ENCODE results near the gene EBF4. TPM values are rescaled to one million over a fixed set of nuclear protein-coding genes. Genes with fewer than 3 reads are reported as not detected.
"Not testable (repeated sequence)": the region's sequence is repeated elsewhere in the genome, so short reads cannot be mapped to it uniquely, and the experiment has no call there.

EBF4 gene
- total RNA-seq, 2 experiments from 2014 or later = 0.99 to 2.4 TPM

- Mint-ChIP-seq H3K27me3 (peaks cover 20% of the 10 kb centered on the region), H3K4me1 (no peaks in the 10 kb centered on the region), H3K4me3 (no peak overlapping the region), H3K27ac (no peak overlapping the region), H3K9me3 (no peaks in the 10 kb centered on the region), H3K36me3 (no peaks in the 10 kb centered on the region)
- POLR2A ChIA-PET = no interaction called here
- ATAC-seq (ENCODE audit: low read depth) (no peak), DNase-seq (no peak)
Measured at GRCh38 chr20:2762578-2763131, 70.1 kb downstream of the EBF4 start.

- Mint-ChIP-seq H3K4me1 (no peaks in the 10 kb centered on the region), H3K27ac (no peak overlapping the region), H3K4me3 (no peak overlapping the region), H3K36me3 (no peaks in the 10 kb centered on the region), H3K9me3 (no peaks in the 10 kb centered on the region), H3K27me3 (peaks cover 22% of the 10 kb centered on the region)
- ATAC-seq (ENCODE audit: low read depth) (no peak), DNase-seq (no peak)
- POLR2A ChIA-PET = no interaction called here
Measured at GRCh38 chr20:2763186-2763585, 70.6 kb downstream of the EBF4 start.

DNA sequence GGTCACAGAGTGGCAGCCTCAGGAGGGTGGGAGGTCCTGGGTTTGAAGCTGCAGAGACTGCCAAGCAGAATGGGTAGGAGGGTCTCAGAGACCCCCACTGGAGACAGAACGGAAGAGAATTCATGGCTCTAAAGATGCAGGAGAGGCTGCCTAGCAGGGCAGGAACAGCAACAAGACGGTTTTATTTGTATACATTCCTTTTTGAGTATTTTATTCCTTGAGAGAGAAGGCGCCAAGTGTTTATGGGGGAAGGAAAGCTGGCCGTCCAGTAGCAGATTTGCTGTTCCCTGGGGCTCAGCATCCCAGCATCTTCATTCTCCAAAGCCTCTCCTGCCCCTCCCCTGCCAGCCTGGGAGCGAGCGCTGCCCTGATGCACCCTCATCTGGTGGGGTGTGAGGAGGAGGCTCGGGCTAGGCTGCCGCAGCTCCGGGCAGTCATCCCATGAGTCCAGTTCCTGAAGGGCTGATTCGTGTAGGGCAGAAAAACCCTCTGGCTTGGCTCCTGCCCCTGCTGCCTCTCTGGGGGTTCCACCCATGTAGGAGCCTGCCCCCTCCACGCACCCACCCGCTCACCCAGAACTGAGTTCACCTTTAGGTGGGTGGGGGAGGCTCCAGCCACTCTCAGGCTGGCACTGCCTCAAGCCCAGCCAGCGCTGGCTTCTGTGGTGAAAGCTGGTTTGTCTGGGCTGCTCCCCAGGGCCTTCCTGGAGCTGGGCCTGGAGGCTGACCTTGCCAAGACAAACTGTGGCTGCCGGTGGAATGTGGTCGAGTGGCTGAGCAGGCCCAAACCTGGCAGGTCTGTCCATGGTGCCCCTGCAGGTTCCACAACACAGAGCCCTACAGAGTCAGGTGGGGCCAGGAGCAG, 75.4 kb downstream of the EBF4 start:
- Mint-ChIP-seq H3K9me3 (no peaks in the 10 kb centered on the region), H3K4me3 (no peak overlapping the region), H3K4me1 (peaks cover 4% of the 10 kb centered on the region), H3K27me3 (peaks cover 24% of the 10 kb centered on the region), H3K27ac (no peak overlapping the region), H3K36me3 (no peaks in the 10 kb centered on the region)
- POLR2A ChIA-PET = no interaction called here
- DNase-seq = no peak
- ATAC-seq (ENCODE audit: low read depth) = no peak

- Mint-ChIP-seq H3K9me3 (no peaks in the 10 kb centered on the region), H3K4me3 (no peak overlapping the region), H3K4me1 (peaks cover 4% of the 10 kb centered on the region), H3K27me3 (peaks cover 20% of the 10 kb centered on the region), H3K36me3 (no peaks in the 10 kb centered on the region), H3K27ac (no peak overlapping the region)
- ATAC-seq (ENCODE audit: low read depth) (no peak), DNase-seq (no peak)
- POLR2A ChIA-PET = no interaction called here
Measured at GRCh38 chr20:2768632-2769015, 76.0 kb downstream of the EBF4 start.

DNA sequence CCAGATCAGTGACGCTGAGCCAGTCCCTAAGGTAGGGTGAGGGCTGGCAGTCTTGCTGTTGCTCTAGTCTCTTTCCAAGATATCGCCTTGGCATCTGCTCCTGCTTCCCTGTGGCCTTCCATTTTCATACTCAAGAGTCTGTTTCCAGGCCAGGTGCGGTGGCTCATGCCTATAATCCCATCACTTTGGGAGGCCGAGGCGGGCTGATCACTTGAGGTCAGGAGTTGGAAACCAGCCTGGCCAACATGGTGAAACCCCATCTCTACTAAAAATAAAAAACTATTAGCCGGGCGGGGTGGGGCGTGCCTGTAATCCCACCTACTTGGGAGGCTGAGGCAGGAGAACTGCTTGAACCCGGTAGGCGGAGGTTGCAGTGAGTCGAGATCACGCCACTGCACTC, 77.5 kb downstream of the EBF4 start:
- ATAC-seq (ENCODE audit: low read depth); H3K4me1 Mint-ChIP-seq; H3K36me3 Mint-ChIP-seq; H3K27ac Mint-ChIP-seq; H3K4me3 Mint-ChIP-seq; POLR2A ChIA-PET; H3K9me3 Mint-ChIP-seq; DNase-seq: not testable (repeated sequence)
- H3K27me3 Mint-ChIP-seq = peaks cover 20% of the 10 kb centered on the region

DNA sequence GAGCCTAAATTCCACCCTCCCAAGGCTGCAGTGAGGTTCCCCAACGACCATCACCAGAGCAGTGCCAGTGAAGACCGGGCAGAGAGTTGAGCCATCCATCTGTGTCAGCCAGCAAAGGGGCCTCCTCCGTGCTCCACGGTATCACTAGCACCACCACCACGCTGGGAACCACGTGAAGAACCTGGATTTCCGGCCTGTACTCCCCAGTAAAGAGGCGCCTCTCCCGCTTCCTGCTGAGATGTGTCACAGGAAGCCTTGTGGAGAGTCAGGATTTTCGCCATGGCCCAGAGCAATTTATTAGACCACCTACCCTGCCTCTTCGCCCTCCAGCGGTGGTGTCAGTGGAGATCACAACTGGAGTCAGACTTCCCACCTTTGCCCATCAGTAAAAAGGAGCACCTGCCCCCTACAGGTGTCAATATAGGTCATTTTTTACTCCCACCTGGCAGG, 79.1 kb downstream of the EBF4 start:
- H3K36me3 Mint-ChIP-seq = no peaks in the 10 kb centered on the region
- POLR2A ChIA-PET = no interaction called here
- H3K27me3 Mint-ChIP-seq = peaks cover 18% of the 10 kb centered on the region
- ATAC-seq (ENCODE audit: low read depth) (no peak), DNase-seq (no peak)
- H3K9me3 Mint-ChIP-seq = no peaks in the 10 kb centered on the region
- H3K4me3 Mint-ChIP-seq = no peak overlapping the region
- peaks cover 4% of the 10 kb centered on the region for H3K4me1 Mint-ChIP-seq
- no peak overlapping the region for H3K27ac Mint-ChIP-seq

GRCh38 chr20:2773812-2774211, 81.2 kb downstream of the EBF4 start:
- POLR2A ChIA-PET = no interaction called here
- no peak for ATAC-seq (ENCODE audit: low read depth)
- no peak for DNase-seq
- Mint-ChIP-seq H3K4me1 (peaks cover 4% of the 10 kb centered on the region), H3K36me3 (no peaks in the 10 kb centered on the region), H3K9me3 (no peaks in the 10 kb centered on the region), H3K4me3 (no peak overlapping the region), H3K27me3 (peaks cover 10% of the 10 kb centered on the region), H3K27ac (no peak overlapping the region)

DNA sequence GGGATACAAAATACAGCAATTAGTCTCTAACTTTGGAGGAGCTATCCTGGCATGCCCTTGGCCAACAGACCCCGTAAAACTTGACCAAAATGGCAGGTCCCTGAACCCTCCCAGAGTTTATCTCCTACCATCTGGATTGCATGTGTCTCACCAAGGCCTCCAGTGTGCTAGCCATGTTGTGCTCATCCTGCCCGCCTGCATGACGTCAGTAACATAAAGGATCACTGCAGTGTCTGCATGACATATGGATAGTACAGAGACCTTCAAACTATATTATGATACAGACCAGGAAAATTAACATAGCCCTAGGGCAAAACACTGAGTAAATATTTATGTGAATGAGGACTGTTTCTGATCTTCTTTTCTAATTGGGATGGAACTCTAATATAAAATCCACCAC, 82.6 kb downstream of the EBF4 start:
- H3K27me3 Mint-ChIP-seq = peaks cover 15% of the 10 kb centered on the region
- no peak overlapping the region for H3K4me3 Mint-ChIP-seq
- peaks cover 4% of the 10 kb centered on the region for H3K4me1 Mint-ChIP-seq
- ATAC-seq (ENCODE audit: low read depth) (no peak), DNase-seq (no peak)
- H3K36me3 Mint-ChIP-seq = no peaks in the 10 kb centered on the region
- H3K9me3 Mint-ChIP-seq = no peaks in the 10 kb centered on the region
- POLR2A ChIA-PET = no interaction called here
- no peak overlapping the region for H3K27ac Mint-ChIP-seq

GRCh38 chr20:2778602-2779321, 86.2 kb downstream of the EBF4 start:
- no peaks in the 10 kb centered on the region for H3K36me3 Mint-ChIP-seq
- H3K4me3 Mint-ChIP-seq = no peak overlapping the region
- no peak overlapping the region for H3K27ac Mint-ChIP-seq
- POLR2A ChIA-PET = no interaction called here
- no peaks in the 10 kb centered on the region for H3K4me1 Mint-ChIP-seq
- DNase-seq (no peak), ATAC-seq (ENCODE audit: low read depth) (no peak)
- no peaks in the 10 kb centered on the region for H3K9me3 Mint-ChIP-seq
- peaks cover 23% of the 10 kb centered on the region for H3K27me3 Mint-ChIP-seq

DNA sequence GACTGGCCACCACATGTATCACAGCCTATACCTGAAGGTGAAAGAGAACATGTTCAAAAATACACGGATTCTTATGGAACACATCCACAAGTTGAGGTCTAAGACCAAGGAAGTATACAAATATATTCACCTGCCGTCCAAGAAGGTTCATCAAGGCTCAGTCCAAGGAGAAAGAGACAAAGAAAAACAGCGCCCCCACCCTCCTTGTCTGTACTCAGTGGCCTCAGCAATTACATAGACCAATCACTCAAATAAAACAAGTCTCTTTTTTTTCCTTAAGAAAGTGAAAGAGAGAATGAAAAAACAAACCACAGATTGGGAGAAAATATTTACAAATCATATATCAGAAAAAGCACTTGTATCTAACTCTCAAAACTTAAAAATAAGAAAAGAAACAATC, 88.4 kb downstream of the EBF4 start:
- no peak for ATAC-seq (ENCODE audit: low read depth)
- DNase-seq = no peak
- no peak overlapping the region for H3K4me3 Mint-ChIP-seq
- H3K27me3 Mint-ChIP-seq = peaks cover 32% of the 10 kb centered on the region
- no peaks in the 10 kb centered on the region for H3K4me1 Mint-ChIP-seq
- no peaks in the 10 kb centered on the region for H3K36me3 Mint-ChIP-seq
- H3K27ac Mint-ChIP-seq = no peak overlapping the region
- no peaks in the 10 kb centered on the region for H3K9me3 Mint-ChIP-seq
- POLR2A ChIA-PET = no interaction called here

GRCh38 chr20:2783908-2784566, 91.5 kb downstream of the EBF4 start:
- Mint-ChIP-seq H3K4me1 (no peaks in the 10 kb centered on the region), H3K27me3 (peaks cover 44% of the 10 kb centered on the region), H3K36me3 (no peaks in the 10 kb centered on the region), H3K27ac (no peak overlapping the region), H3K4me3 (no peak overlapping the region), H3K9me3 (no peaks in the 10 kb centered on the region)
- DNase-seq (no peak), ATAC-seq (ENCODE audit: low read depth) (no peak)
- POLR2A ChIA-PET = no interaction called here

- Mint-ChIP-seq H3K4me1 (peaks cover 3% of the 10 kb centered on the region), H3K9me3 (no peaks in the 10 kb centered on the region), H3K36me3 (no peaks in the 10 kb centered on the region), H3K27me3 (peaks cover 26% of the 10 kb centered on the region), H3K4me3 (no peak overlapping the region), H3K27ac (no peak overlapping the region)
- DNase-seq = no peak
- POLR2A ChIA-PET = no interaction called here
- ATAC-seq (ENCODE audit: low read depth) = no peak
Measured at GRCh38 chr20:2793471-2793870, 100.9 kb downstream of the EBF4 start.

DNA sequence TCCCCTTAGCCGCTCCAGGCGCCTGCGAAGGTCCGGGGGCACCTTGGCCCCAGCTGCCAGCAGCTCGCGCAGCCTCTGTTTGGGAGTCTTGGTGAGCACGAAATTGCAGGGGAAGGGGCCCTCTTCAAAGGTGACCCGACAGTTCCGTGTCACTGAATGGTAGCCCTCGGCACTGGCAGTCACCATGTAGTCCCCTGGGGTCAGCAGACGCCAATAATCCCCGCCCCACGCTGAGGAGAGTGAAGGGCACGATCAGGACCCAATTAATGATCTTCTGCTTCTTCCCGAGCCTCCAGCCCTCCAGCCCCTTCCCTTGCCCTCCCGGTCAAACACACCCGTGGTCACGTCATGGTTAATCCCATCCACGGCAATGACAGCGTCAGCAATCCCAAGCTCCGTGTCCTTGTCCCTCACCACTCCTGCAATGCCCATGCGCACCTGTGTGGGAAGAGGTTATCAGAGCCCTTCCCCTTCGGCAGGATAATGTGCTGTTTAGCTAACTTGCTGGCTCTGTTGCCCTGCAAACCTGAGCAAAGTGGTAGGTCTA, 101.7 kb downstream of the EBF4 start:
- Mint-ChIP-seq H3K27me3 (peaks cover 28% of the 10 kb centered on the region), H3K4me3 (no peak overlapping the region), H3K9me3 (no peaks in the 10 kb centered on the region), H3K27ac (no peak overlapping the region), H3K36me3 (no peaks in the 10 kb centered on the region), H3K4me1 (peaks cover 6% of the 10 kb centered on the region)
- POLR2A ChIA-PET = no interaction called here
- ATAC-seq (ENCODE audit: low read depth) (no peak), DNase-seq (no peak)

Data from activated naive CD8-positive, alpha-beta T cell treated with anti-CD3 and anti-CD28 coated beads, Interleukin-2, amount 10 ng/mL, durations not matched to agents 7 days and 5 days (primary cell).